Stomach smooth muscle (tissue), 2 donors: ENCODE measurements around the gene PUS3.

Experiments used
- H3K27ac ChIP-seq: one replicate; pipeline ENCODE4 v1.7.0; 2013; ENCODE audit warnings: mild to moderate bottlenecking, low read length, inconsistent platforms
- H3K27me3 ChIP-seq, 2 donors: one replicate each; pipeline ENCODE4 v1.7.0; 2013; ENCODE audit warnings: low read length in 2 of 2; ENCODE audit not compliant: insufficient read depth in 2 of 2, control insufficient read depth in 1 of 2
- H3K36me3 ChIP-seq, 2 donors: one replicate each; pipeline ENCODE4 v1.7.0; 2013; ENCODE audit warnings: low read length in 2 of 2; ENCODE audit not compliant: control insufficient read depth in 2 of 2, insufficient read depth in 2 of 2
- H3K4me1 ChIP-seq: one replicate; pipeline ENCODE4 v1.7.0; 2013; ENCODE audit warnings: low read length; ENCODE audit not compliant: control insufficient read depth, insufficient read depth
- H3K4me3 ChIP-seq, 2 donors: one replicate each; pipeline ENCODE4 v1.7.0; 2013; ENCODE audit warnings: low read length in 2 of 2
- H3K9ac ChIP-seq, 2 donors: one replicate each; pipeline ENCODE4 v1.7.0; 2013; ENCODE audit warnings: low read length in 2 of 2, mild to moderate bottlenecking in 1 of 2
- H3K9me3 ChIP-seq, 2 donors: one replicate each; pipeline ENCODE4 v1.7.0; 2013; ENCODE audit warnings: low read length in 2 of 2; ENCODE audit not compliant: control insufficient read depth in 2 of 2
- donor health status: healthy.
- donor health status: Pancreatic carcinoma.

PUS3 gene

GRCh38 chr11:125926682-125927081 lies 23.7 kb upstream of the PUS3 start:
- Histone ChIP-seq H3K36me3 (no peaks in the 10 kb centered on the region), H3K27me3 (peaks cover 0 to 2% of the 10 kb centered on the region in 2 donors), H3K4me1 (no peaks in the 10 kb centered on the region), H3K4me3 (no peak overlapping the region), H3K9me3 (no peaks in the 10 kb centered on the region), H3K9ac (no peak overlapping the region), H3K27ac (no peak overlapping the region)

GRCh38 chr11:125925804-125926203 lies 22.8 kb upstream of the PUS3 start:
- no peaks in the 10 kb centered on the region for H3K36me3 ChIP-seq
- H3K9ac ChIP-seq, result no peak overlapping the region
- no peak overlapping the region for H3K27ac ChIP-seq
- no peaks in the 10 kb centered on the region for H3K9me3 ChIP-seq
- H3K27me3 ChIP-seq, result peaks cover 0 to 2% of the 10 kb centered on the region in 2 donors
- no peak overlapping the region for H3K4me3 ChIP-seq
- no peaks in the 10 kb centered on the region for H3K4me1 ChIP-seq

- H3K9ac ChIP-seq, result no peak overlapping the region
- H3K36me3 ChIP-seq, result no peaks in the 10 kb centered on the region
- no peak overlapping the region for H3K4me3 ChIP-seq
- H3K4me1 ChIP-seq, result no peaks in the 10 kb centered on the region
- H3K27ac ChIP-seq, result no peak overlapping the region
- H3K9me3 ChIP-seq, result no peaks in the 10 kb centered on the region
- H3K27me3 ChIP-seq, result peaks cover 0 to 2% of the 10 kb centered on the region in 2 donors
Observed at GRCh38 chr11:125925247-125925740, 22.3 kb upstream of the PUS3 start.

GRCh38 chr11:125924384-125925007 lies 21.5 kb upstream of the PUS3 start:
- no peaks in the 10 kb centered on the region for H3K27me3 ChIP-seq

GRCh38 chr11:125923633-125924032 lies 20.6 kb upstream of the PUS3 start:
- Histone ChIP-seq H3K4me1 (no peaks in the 10 kb centered on the region), H3K27me3 (no peaks in the 10 kb centered on the region), H3K9me3 (no peaks in the 10 kb centered on the region), H3K4me3 (no peak overlapping the region), H3K36me3 (no peaks in the 10 kb centered on the region), H3K27ac (no peak overlapping the region), H3K9ac (no peak overlapping the region)

More at GRCh38 chr11:125924384-125925007, 21.5 kb upstream of the PUS3 start:
- Histone ChIP-seq H3K27ac (no peak overlapping the region), H3K4me1 (no peaks in the 10 kb centered on the region), H3K36me3 (no peaks in the 10 kb centered on the region), H3K9ac (no peak overlapping the region), H3K9me3 (no peaks in the 10 kb centered on the region), H3K4me3 (no peak overlapping the region)

GRCh38 chr11:125923012-125923579 lies 20.1 kb upstream of the PUS3 start:
- H3K4me3 ChIP-seq, result no peak overlapping the region
- no peaks in the 10 kb centered on the region for H3K27me3 ChIP-seq
- H3K36me3 ChIP-seq, result no peaks in the 10 kb centered on the region
- H3K9ac ChIP-seq, result no peak overlapping the region
- H3K27ac ChIP-seq, result no peak overlapping the region
- H3K4me1 ChIP-seq, result no peaks in the 10 kb centered on the region
- no peaks in the 10 kb centered on the region for H3K9me3 ChIP-seq

GRCh38 chr11:125922156-125922555 lies 19.1 kb upstream of the PUS3 start:
- H3K4me3 ChIP-seq, result no peak overlapping the region
- no peaks in the 10 kb centered on the region for H3K27me3 ChIP-seq
- H3K36me3 ChIP-seq, result no peaks in the 10 kb centered on the region
- no peaks in the 10 kb centered on the region for H3K4me1 ChIP-seq
- H3K9ac ChIP-seq, result no peak overlapping the region
- H3K9me3 ChIP-seq, result no peaks in the 10 kb centered on the region
- no peak overlapping the region for H3K27ac ChIP-seq

- H3K4me3 ChIP-seq, result no peak overlapping the region
- no peaks in the 10 kb centered on the region for H3K9me3 ChIP-seq
- H3K36me3 ChIP-seq, result no peaks in the 10 kb centered on the region
- no peak overlapping the region for H3K27ac ChIP-seq
- no peaks in the 10 kb centered on the region for H3K4me1 ChIP-seq
- peaks cover 0 to 4% of the 10 kb centered on the region in 2 donors for H3K27me3 ChIP-seq
- H3K9ac ChIP-seq, result no peak overlapping the region
Observed at GRCh38 chr11:125921042-125921441, 18.0 kb upstream of the PUS3 start.

GRCh38 chr11:125918140-125918840 lies 15.3 kb upstream of the PUS3 start:
- H3K4me1 ChIP-seq, result no peaks in the 10 kb centered on the region
- no peak overlapping the region for H3K9ac ChIP-seq
- H3K27ac ChIP-seq, result no peak overlapping the region
- no peaks in the 10 kb centered on the region for H3K9me3 ChIP-seq
- H3K4me3 ChIP-seq, result no peak overlapping the region
- H3K36me3 ChIP-seq, result no peaks in the 10 kb centered on the region
- peaks cover 0 to 4% of the 10 kb centered on the region in 2 donors for H3K27me3 ChIP-seq

- Histone ChIP-seq H3K9me3 (no peaks in the 10 kb centered on the region), H3K36me3 (no peaks in the 10 kb centered on the region), H3K4me1 (no peaks in the 10 kb centered on the region), H3K27me3 (peaks cover 0 to 4% of the 10 kb centered on the region in 2 donors), H3K4me3 (no peak overlapping the region), H3K27ac (no peak overlapping the region), H3K9ac (no peak overlapping the region)
Observed at GRCh38 chr11:125916683-125917347, 13.8 kb upstream of the PUS3 start.
